ENCODE data around the gene DBI. TPM values are rescaled to one million over a fixed set of nuclear protein-coding genes. Genes with fewer than 3 reads are reported as not detected.
"Not testable (repeated sequence)": the region's sequence is repeated elsewhere in the genome, so short reads cannot be mapped to it uniquely, and the experiment has no call there.

DBI gene
- total and polyA plus RNA-seq, 3 experiments from 2014 or later, result 166 to 372 (median 186) TPM

- H3K4me3 Mint-ChIP-seq, result no peak overlapping the region
- H3K4me3 ChIP-seq (ENCODE audit: low read length), result no peak overlapping the region
- no peaks in the 10 kb centered on the region for H3K4me1 Mint-ChIP-seq
- H3K36me3 Mint-ChIP-seq, result no peaks in the 10 kb centered on the region
- H3K27ac Mint-ChIP-seq, result no peak overlapping the region
- H3K9me3 ChIP-seq (ENCODE audit: low read length), result no peaks in the 10 kb centered on the region
- no peak for DNase-seq
- no peaks in the 10 kb centered on the region for H3K27me3 ChIP-seq (ENCODE audit: insufficient read depth, low read length, poor library complexity, severe bottlenecking)
- no peaks in the 10 kb centered on the region for H3K4me1 ChIP-seq (ENCODE audit: insufficient read depth, low read length)
- ChIA-PET POLR2A (no interaction called here), CTCF (no interaction called here)
- H3K9me3 Mint-ChIP-seq, result no peaks in the 10 kb centered on the region
- no peaks in the 10 kb centered on the region for H3K36me3 ChIP-seq (ENCODE audit: insufficient read depth, low read length)
- no peak overlapping the region for H3K27ac ChIP-seq (ENCODE audit: low read depth, low read length)
- H3K27me3 Mint-ChIP-seq, result peaks cover 3 to 4% of the 10 kb centered on the region in 2 donors
Observed at GRCh38 chr2:119393971-119394748, 27.4 kb downstream of the DBI start.

- H3K27ac ChIP-seq (ENCODE audit: low read depth, low read length), result no peak overlapping the region
- no peaks in the 10 kb centered on the region for H3K36me3 Mint-ChIP-seq
- H3K27me3 Mint-ChIP-seq, result peaks cover 5 to 6% of the 10 kb centered on the region in 2 donors
- no peaks in the 10 kb centered on the region for H3K4me1 ChIP-seq (ENCODE audit: insufficient read depth, low read length)
- POLR2A ChIA-PET, result no interaction called here
- H3K4me3 Mint-ChIP-seq, result no peak overlapping the region
- CTCF ChIA-PET, result no interaction called here
- DNase-seq, result no peak
- no peaks in the 10 kb centered on the region for H3K36me3 ChIP-seq (ENCODE audit: insufficient read depth, low read length)
- no peaks in the 10 kb centered on the region for H3K4me1 Mint-ChIP-seq
- H3K27ac Mint-ChIP-seq, result no peak overlapping the region
- H3K4me3 ChIP-seq (ENCODE audit: low read length), result no peak overlapping the region
- H3K27me3 ChIP-seq (ENCODE audit: insufficient read depth, low read length, poor library complexity, severe bottlenecking), result no peaks in the 10 kb centered on the region
- H3K9me3 ChIP-seq (ENCODE audit: low read length), result no peaks in the 10 kb centered on the region
- no peaks in the 10 kb centered on the region for H3K9me3 Mint-ChIP-seq
Observed at GRCh38 chr2:119397196-119397595, 30.4 kb downstream of the DBI start.

- no peak for DNase-seq
- peaks cover 8 to 9% of the 10 kb centered on the region in 2 donors for H3K27me3 Mint-ChIP-seq
- H3K27ac Mint-ChIP-seq, result no peak overlapping the region
- no peaks in the 10 kb centered on the region for H3K4me1 ChIP-seq (ENCODE audit: insufficient read depth, low read length)
- no peaks in the 10 kb centered on the region for H3K27me3 ChIP-seq (ENCODE audit: insufficient read depth, low read length, poor library complexity, severe bottlenecking)
- no peak overlapping the region for H3K4me3 ChIP-seq (ENCODE audit: low read length)
- no peaks in the 10 kb centered on the region for H3K36me3 ChIP-seq (ENCODE audit: insufficient read depth, low read length)
- H3K27ac ChIP-seq (ENCODE audit: low read depth, low read length), result no peak overlapping the region
- H3K4me1 Mint-ChIP-seq, result no peaks in the 10 kb centered on the region
- H3K36me3 Mint-ChIP-seq, result peaks cover 0 to 1% (median 0%) of the 10 kb centered on the region in 3 donors
- ChIA-PET CTCF (no interaction called here), POLR2A (no interaction called here)
- no peaks in the 10 kb centered on the region for H3K9me3 Mint-ChIP-seq
- no peak overlapping the region for H3K4me3 Mint-ChIP-seq
- no peaks in the 10 kb centered on the region for H3K9me3 ChIP-seq (ENCODE audit: low read length)
Observed at GRCh38 chr2:119402106-119402505, 35.3 kb downstream of the DBI start.

GRCh38 chr2:119402645-119403560 lies 36.1 kb downstream of the DBI start:
- H3K4me3 ChIP-seq (ENCODE audit: low read length), result no peak overlapping the region
- DNase-seq, result no peak
- H3K27ac Mint-ChIP-seq, result no peak overlapping the region
- POLR2A ChIA-PET, result no interaction called here
- peaks cover 9 to 13% of the 10 kb centered on the region in 2 donors for H3K27me3 Mint-ChIP-seq
- H3K4me3 Mint-ChIP-seq, result no peak overlapping the region
- no peaks in the 10 kb centered on the region for H3K4me1 ChIP-seq (ENCODE audit: insufficient read depth, low read length)
- H3K4me1 Mint-ChIP-seq, result no peaks in the 10 kb centered on the region
- H3K9me3 ChIP-seq (ENCODE audit: low read length), result no peaks in the 10 kb centered on the region
- H3K9me3 Mint-ChIP-seq, result no peaks in the 10 kb centered on the region
- H3K27me3 ChIP-seq (ENCODE audit: insufficient read depth, low read length, poor library complexity, severe bottlenecking), result no peaks in the 10 kb centered on the region
- H3K36me3 Mint-ChIP-seq, result peaks cover 0 to 1% (median 0%) of the 10 kb centered on the region in 3 donors
- no peak overlapping the region for H3K27ac ChIP-seq (ENCODE audit: low read depth, low read length)
- H3K36me3 ChIP-seq (ENCODE audit: insufficient read depth, low read length), result no peaks in the 10 kb centered on the region
- CTCF ChIA-PET, result no interaction called here

- H3K4me1 Mint-ChIP-seq; H3K27me3 ChIP-seq (ENCODE audit: insufficient read depth, low read length, poor library complexity, severe bottlenecking); H3K27ac ChIP-seq (ENCODE audit: low read depth, low read length); H3K9me3 Mint-ChIP-seq; H3K36me3 Mint-ChIP-seq; DNase-seq; POLR2A ChIA-PET; CTCF ChIA-PET; H3K4me1 ChIP-seq (ENCODE audit: insufficient read depth, low read length); H3K9me3 ChIP-seq (ENCODE audit: low read length); H3K4me3 ChIP-seq (ENCODE audit: low read length); H3K36me3 ChIP-seq (ENCODE audit: insufficient read depth, low read length); H3K27ac Mint-ChIP-seq; H3K4me3 Mint-ChIP-seq: not testable (repeated sequence)
- H3K27me3 Mint-ChIP-seq, result peaks cover 7 to 15% of the 10 kb centered on the region in 2 donors
Observed at GRCh38 chr2:119403618-119404017, 36.8 kb downstream of the DBI start.

GRCh38 chr2:119405151-119405550 lies 38.4 kb downstream of the DBI start:
- H3K4me3 Mint-ChIP-seq, result no peak overlapping the region
- CTCF ChIA-PET, result no interaction called here
- Histone ChIP-seq H3K9me3 (ENCODE audit: low read length) (no peaks in the 10 kb centered on the region), H3K27me3 (ENCODE audit: insufficient read depth, low read length, poor library complexity, severe bottlenecking) (no peaks in the 10 kb centered on the region), H3K36me3 (ENCODE audit: insufficient read depth, low read length) (no peaks in the 10 kb centered on the region), H3K4me1 (ENCODE audit: insufficient read depth, low read length) (no peaks in the 10 kb centered on the region), H3K4me3 (ENCODE audit: low read length) (no peak overlapping the region), H3K27ac (ENCODE audit: low read depth, low read length) (no peak overlapping the region)
- no peak overlapping the region for H3K27ac Mint-ChIP-seq
- H3K4me1 Mint-ChIP-seq, result no peaks in the 10 kb centered on the region
- POLR2A ChIA-PET, result no interaction called here
- DNase-seq, result no peak
- no peaks in the 10 kb centered on the region for H3K9me3 Mint-ChIP-seq
- peaks cover 8 to 13% of the 10 kb centered on the region in 2 donors for H3K27me3 Mint-ChIP-seq
- peaks cover 0 to 1% (median 0%) of the 10 kb centered on the region in 3 donors for H3K36me3 Mint-ChIP-seq

- DNase-seq, result peak in 2 of 5 donors; percentile 8 to 22
- Mint-ChIP-seq H3K27ac (peak overlapping the region in 1 of 8 donors; percentile 5), H3K4me1 (no peaks in the 10 kb centered on the region), H3K9me3 (no peaks in the 10 kb centered on the region), H3K36me3 (peaks cover 0 to 1% (median 0%) of the 10 kb centered on the region in 3 donors), H3K27me3 (peaks cover 5 to 19% of the 10 kb centered on the region in 2 donors), H3K4me3 (no peak overlapping the region)
- ChIA-PET POLR2A (no interaction called here), CTCF (interaction anchor here (0.7 kb wide), 1 partner anchor 126 kb away, joined by 3 read pairs; no protein-coding TSS in a partner anchor)
- Histone ChIP-seq H3K36me3 (ENCODE audit: insufficient read depth, low read length) (no peaks in the 10 kb centered on the region), H3K4me1 (ENCODE audit: insufficient read depth, low read length) (no peaks in the 10 kb centered on the region), H3K27ac (ENCODE audit: low read depth, low read length) (no peak overlapping the region), H3K27me3 (ENCODE audit: insufficient read depth, low read length, poor library complexity, severe bottlenecking) (no peaks in the 10 kb centered on the region), H3K9me3 (ENCODE audit: low read length) (no peaks in the 10 kb centered on the region), H3K4me3 (ENCODE audit: low read length) (no peak overlapping the region)
Observed at GRCh38 chr2:119407430-119408220, 40.8 kb downstream of the DBI start.
